RCC 7860 (cell line): ENCODE measurements around the gene INS.

Experiments
- DNase-seq: peaks from one replicate; pipeline ENCODE4 v3.0.0-alpha.2; 2015; ENCODE audit warnings: low spot score
- FAIRE-seq: peaks from 2 replicates; lab custom pipeline; 2012; peaks lifted over from hg19 to GRCh38; lab: Jason Lieb, UNC

Gene INS

GRCh38 chr11:2122907-2123627 is 37.9 kb downstream of the INS start:
- DNase-seq (no peak), FAIRE-seq (no peak)

GRCh38 chr11:2122222-2122906 is 38.6 kb downstream of the INS start:
- DNase-seq (no peak), FAIRE-seq (no peak)

GRCh38 chr11:2121227-2122130 is 39.5 kb downstream of the INS start:
- DNase-seq (no peak), FAIRE-seq (no peak)

GRCh38 chr11:2120359-2121100 is 40.5 kb downstream of the INS start:
- FAIRE-seq, result no peak
- DNase-seq, result no peak

DNA sequence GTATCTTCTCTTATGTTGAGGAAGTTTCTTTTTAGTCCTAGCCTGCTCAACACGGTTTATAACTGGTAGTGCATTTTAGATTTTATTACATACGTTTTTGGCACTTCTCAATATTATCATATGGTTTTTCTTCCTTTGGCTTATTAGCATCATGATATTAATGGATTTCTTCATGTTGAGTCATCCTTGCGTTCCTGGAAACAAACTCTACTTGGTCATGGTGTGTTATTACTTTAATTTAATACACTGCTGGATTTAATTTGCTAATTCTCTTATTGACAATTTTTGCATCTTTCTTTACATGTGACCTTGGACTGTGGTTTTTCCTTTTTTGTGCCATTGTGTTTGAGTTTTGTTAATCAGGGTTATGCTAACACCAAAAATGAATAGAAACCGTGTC is 42.3 kb downstream of the INS start:
- no peak for DNase-seq
- no peak for FAIRE-seq

GRCh38 chr11:2116680-2117079 is 44.3 kb downstream of the INS start:
- DNase-seq (no peak), FAIRE-seq (no peak)

DNA sequence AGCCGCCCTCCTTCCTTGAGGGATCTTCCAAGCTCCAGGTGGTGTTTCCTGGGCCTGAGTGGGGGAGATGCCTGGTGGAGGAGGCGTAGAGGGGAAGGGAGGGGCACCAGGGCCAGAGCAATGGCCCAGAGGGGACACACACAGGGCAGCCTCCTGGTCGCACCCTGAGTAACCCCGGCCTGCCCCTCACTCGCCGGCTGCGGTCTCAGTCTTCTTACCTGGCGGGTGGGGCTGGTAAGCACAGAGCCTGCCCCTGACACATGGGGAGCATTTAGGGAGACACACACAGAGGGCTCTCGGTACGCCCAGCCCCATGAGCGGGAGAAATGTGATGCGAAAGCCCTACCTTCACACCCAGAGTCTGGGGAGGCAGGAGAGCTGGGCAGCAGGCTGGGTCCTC is 45.7 kb downstream of the INS start:
- no peak for FAIRE-seq

DNA sequence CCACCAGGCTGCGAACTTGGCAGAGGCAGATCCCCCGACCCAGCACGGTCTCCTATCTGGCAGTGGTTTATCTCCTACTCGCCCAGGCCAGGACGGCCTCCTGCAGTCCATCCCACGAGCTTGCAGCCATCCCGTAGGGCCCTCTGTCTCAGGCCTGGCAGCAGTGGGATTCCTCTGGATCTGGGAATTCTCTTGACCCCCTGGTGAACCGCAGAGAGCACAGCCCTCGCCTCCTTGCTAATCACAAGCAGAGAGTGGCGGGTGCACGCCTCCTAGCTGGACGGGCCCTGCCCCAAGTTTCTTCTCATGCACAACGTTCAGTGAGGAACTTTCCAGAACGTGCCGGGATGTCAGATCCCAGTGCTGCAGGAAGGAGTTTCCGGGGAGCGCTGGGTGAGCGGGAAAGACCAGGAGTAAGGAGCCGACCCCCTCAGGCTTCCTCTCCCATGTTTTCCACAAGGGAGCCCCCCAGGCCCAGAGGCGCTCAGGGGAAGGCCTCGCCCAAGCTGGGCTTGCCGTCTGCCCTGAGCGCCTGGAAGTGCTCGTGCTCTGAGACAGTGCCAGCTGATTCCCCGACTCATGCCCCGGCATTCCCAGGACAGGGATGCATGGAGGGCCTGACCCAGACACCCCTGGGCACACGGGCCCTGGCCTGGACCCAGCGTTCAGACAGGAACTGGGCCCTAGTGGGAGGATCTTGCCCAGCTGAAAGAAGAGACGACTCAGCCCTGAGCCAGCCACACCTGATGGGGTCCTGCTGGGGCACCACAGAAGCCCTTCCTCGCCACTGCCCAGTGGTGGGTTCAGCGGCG is 46.4 kb downstream of the INS start:
- DNase-seq (no peak), FAIRE-seq (no peak)

More for the DNA sequence above, 45.7 kb downstream of the INS start:
- DNase-seq, result no peak

GRCh38 chr11:2113776-2114175 is 47.2 kb downstream of the INS start:
- no peak for FAIRE-seq

GRCh38 chr11:2110521-2110920 is 50.5 kb downstream of the INS start:
- DNase-seq, result no peak

More at GRCh38 chr11:2113776-2114175, 47.2 kb downstream of the INS start:
- DNase-seq, result no peak

More at GRCh38 chr11:2110521-2110920, 50.5 kb downstream of the INS start:
- FAIRE-seq, result no peak
